Loucy (cell line): ENCODE measurements around the gene ANKRD9.

Experiments used
- H2AFZ ChIP-seq: fragments of 200-600 bp; sonication (generic); 2 replicates; pipeline ENCODE4 v1.6.0; 2016; ENCODE audit warnings: antibody characterized with exemption, mild to moderate bottlenecking, low read length, moderate library complexity
- H3F3A ChIP-seq: fragments of 200-600 bp; 2 replicates; pipeline ENCODE4 v1.6.0; 2016; ENCODE audit warnings: antibody characterized with exemption, low read depth, mild to moderate bottlenecking
- H3K27me3 ChIP-seq: fragments of 200-600 bp; sonication (generic); 2 replicates; pipeline ENCODE4 v1.6.1; 2014; ENCODE audit warnings: low read length, mild to moderate bottlenecking; ENCODE audit not compliant: insufficient read depth, poor library complexity, severe bottlenecking
- H3K36me3 ChIP-seq: fragments of 200-600 bp; sonication (generic); 2 replicates; pipeline ENCODE4 v1.6.1; 2016; ENCODE audit warnings: low read length; ENCODE audit not compliant: insufficient read depth
- H3K4me1 ChIP-seq: fragments of 200-600 bp; sonication (generic); 2 replicates; pipeline ENCODE4 v1.5.1; 2014; ENCODE audit warnings: low read length, mild to moderate bottlenecking; ENCODE audit not compliant: insufficient read depth, poor library complexity, severe bottlenecking
- H3K4me2 ChIP-seq: fragments of 200-600 bp; sonication (generic); 2 replicates; pipeline ENCODE4 v1.6.0; 2014; ENCODE audit warnings: antibody characterized with exemption, low read length, low read depth, mild to moderate bottlenecking; ENCODE audit not compliant: poor library complexity, severe bottlenecking
- H3K4me3 ChIP-seq: fragments of 200-600 bp; sonication (generic); 2 replicates; pipeline ENCODE4 v1.5.1; 2014; ENCODE audit warnings: low read length, mild to moderate bottlenecking, mixed read lengths; ENCODE audit not compliant: poor library complexity, severe bottlenecking
- H3K79me2 ChIP-seq: fragments of 200-600 bp; sonication (generic); 2 replicates; pipeline ENCODE4 v1.6.1; 2014; ENCODE audit warnings: low read length; ENCODE audit not compliant: insufficient read depth
- H3K9ac ChIP-seq: fragments of 200-600 bp; sonication (generic); 2 replicates; pipeline ENCODE4 v1.6.0; 2014; ENCODE audit warnings: mild to moderate bottlenecking, low read depth, low read length, moderate library complexity; ENCODE audit not compliant: poor library complexity, severe bottlenecking
- H3K9me2 ChIP-seq: fragments of 200-600 bp; sonication (generic); replicated peaks from 2 replicates; pipeline ENCODE4 v1.6.1; 2016; ENCODE audit warnings: low read depth, low read length, mixed read lengths
- H3K9me3 ChIP-seq: fragments of 200-600 bp; sonication (generic); 2 replicates; pipeline ENCODE4 v1.6.1; 2014; ENCODE audit warnings: mild to moderate bottlenecking, antibody characterized with exemption, low read length, low read depth; ENCODE audit not compliant: insufficient read depth
- H4K20me1 ChIP-seq: fragments of 200-600 bp; sonication (generic); 2 replicates; pipeline ENCODE4 v1.6.0; 2014; ENCODE audit warnings: antibody characterized with exemption, low read length, mild to moderate bottlenecking; ENCODE audit not compliant: insufficient read depth, poor library complexity, severe bottlenecking
- CTCF ChIP-seq: fragments of 200-600 bp; sonication (generic); conservative IDR thresholded peaks from 2 replicates; pipeline ENCODE4 v1.5.1; 2014; ENCODE audit warnings: mild to moderate bottlenecking, antibody characterized with exemption, low read length
- EZH2phosphoT487 ChIP-seq: fragments of 200-600 bp; IDR thresholded peaks from 2 replicates; pipeline ENCODE4 v1.6.1; 2018; ENCODE audit warnings: antibody characterized with exemption, mild to moderate bottlenecking, moderate library complexity, borderline replicate concordance

The ANKRD9 gene

GRCh38 chr14:102464846-102465341, 44.7 kb downstream of the ANKRD9 start:
- no peak overlapping the region for H3K4me2 ChIP-seq
- H3K36me3 ChIP-seq = no peaks in the 10 kb centered on the region
- H3F3A ChIP-seq = no peaks in the 10 kb centered on the region
- H3K79me2 ChIP-seq = no peaks in the 10 kb centered on the region
- no peaks in the 10 kb centered on the region for H4K20me1 ChIP-seq
- no peaks in the 10 kb centered on the region for H3K9me3 ChIP-seq
- no peaks in the 10 kb centered on the region for H3K9me2 ChIP-seq
- H2AFZ ChIP-seq = no peak overlapping the region
- H3K4me3 ChIP-seq = no peak overlapping the region
- H3K9ac ChIP-seq = no peak overlapping the region
- H3K27me3 ChIP-seq = no peaks in the 10 kb centered on the region
- no peaks in the 10 kb centered on the region for H3K4me1 ChIP-seq
- no peak for TF ChIP-seq EZH2phosphoT487
- no peak for TF ChIP-seq CTCF

- Histone ChIP-seq H3F3A (no peaks in the 10 kb centered on the region), H3K36me3 (no peaks in the 10 kb centered on the region), H3K4me3 (no peak overlapping the region), H3K9me2 (no peaks in the 10 kb centered on the region), H3K9me3 (no peaks in the 10 kb centered on the region), H3K79me2 (no peaks in the 10 kb centered on the region), H4K20me1 (no peaks in the 10 kb centered on the region), H2AFZ (no peak overlapping the region), H3K27me3 (no peaks in the 10 kb centered on the region), H3K4me1 (no peaks in the 10 kb centered on the region), H3K9ac (no peak overlapping the region), H3K4me2 (no peak overlapping the region)
- TF ChIP-seq EZH2phosphoT487 (no peak), CTCF (no peak)
Observed at GRCh38 chr14:102464006-102464405, 45.6 kb downstream of the ANKRD9 start.

GRCh38 chr14:102462391-102462790, 47.2 kb downstream of the ANKRD9 start:
- Histone ChIP-seq H4K20me1 (no peaks in the 10 kb centered on the region), H3K4me3 (no peak overlapping the region)

More at GRCh38 chr14:102462391-102462790, 47.2 kb downstream of the ANKRD9 start:
- H3K4me2 ChIP-seq = no peak overlapping the region
- H3K36me3 ChIP-seq = no peaks in the 10 kb centered on the region
- H3K9me2 ChIP-seq = no peaks in the 10 kb centered on the region
- TF ChIP-seq EZH2phosphoT487 = no peak
- no peak for TF ChIP-seq CTCF
- H3K79me2 ChIP-seq = no peaks in the 10 kb centered on the region
- H3F3A ChIP-seq = no peaks in the 10 kb centered on the region
- H2AFZ ChIP-seq = no peak overlapping the region
- no peaks in the 10 kb centered on the region for H3K9me3 ChIP-seq
- no peak overlapping the region for H3K9ac ChIP-seq
- no peaks in the 10 kb centered on the region for H3K27me3 ChIP-seq
- H3K4me1 ChIP-seq = no peaks in the 10 kb centered on the region
